Measurements from ENCODE around the gene LARGE1.
"Not testable (repeated sequence)": the region's sequence is repeated elsewhere in the genome, so short reads cannot be mapped to it uniquely, and the experiment has no call there.

Gene LARGE1

DNA sequence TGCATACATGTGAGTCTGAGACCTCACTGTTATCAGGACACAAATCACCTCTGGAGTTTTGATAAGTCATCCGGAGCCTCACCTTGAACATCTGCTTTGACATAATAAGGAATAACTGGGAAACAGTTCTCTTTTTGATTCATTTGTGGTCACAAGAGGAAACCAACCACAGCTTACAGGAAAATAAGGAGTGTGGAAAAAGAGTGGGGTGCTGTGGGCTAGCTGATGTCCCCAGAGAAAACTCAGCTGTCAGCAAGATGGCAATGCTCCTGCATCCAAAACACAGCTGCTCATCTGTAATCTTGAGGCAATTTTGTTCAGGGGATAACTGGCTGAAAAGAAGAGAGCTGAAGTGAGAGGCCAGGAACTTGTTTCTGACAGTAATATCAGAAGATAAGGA, 445.7 kb downstream of the LARGE1 start:
- no peak for DNase-seq (ENCODE audit: low read depth)

DNA sequence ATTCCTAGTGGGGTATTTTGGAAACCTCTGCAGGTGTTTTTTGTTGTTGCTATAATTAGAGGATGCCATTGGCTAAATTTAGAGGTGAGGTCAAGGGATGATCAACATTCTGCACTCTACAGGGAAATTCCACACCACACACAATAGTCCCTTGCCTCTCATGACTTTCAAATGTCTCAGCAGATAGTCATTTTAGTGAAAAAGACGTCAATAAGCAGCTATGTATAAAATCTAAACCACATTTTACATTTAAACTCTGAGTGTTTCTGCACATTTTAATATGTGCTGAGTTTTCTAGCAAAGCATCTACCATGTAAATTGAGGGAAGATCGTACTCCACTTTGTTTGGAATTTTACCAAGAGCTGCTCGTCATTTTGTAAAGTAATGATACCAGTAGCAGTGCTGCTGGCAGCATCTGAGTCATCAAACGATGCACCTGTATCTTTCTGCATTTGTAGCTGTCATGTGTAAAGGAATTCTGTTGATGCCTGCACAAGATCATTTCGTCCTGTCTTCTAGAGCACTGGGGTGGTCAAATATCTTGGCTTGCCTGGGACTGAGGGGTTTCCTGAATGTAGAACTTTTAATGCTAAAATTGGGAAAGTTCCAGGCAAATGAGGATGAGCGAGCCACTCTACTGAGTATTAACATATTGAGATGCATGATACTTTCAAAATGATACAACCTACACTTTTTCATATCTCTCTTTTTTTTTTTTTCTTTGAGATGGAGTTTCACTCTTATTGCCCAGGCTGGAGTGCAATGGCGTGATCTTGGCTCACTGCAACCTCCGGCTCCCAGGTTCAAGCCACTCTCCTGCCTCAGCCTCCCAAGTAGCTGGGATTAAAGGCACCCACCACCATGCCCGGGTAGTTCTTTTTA, 447.6 kb downstream of the LARGE1 start:
- no peak for DNase-seq (ENCODE audit: low read depth)

- DNase-seq (ENCODE audit: low read depth) = no peak
Observed at GRCh38 chr22:33470456-33470855, 449.8 kb downstream of the LARGE1 start.

DNA sequence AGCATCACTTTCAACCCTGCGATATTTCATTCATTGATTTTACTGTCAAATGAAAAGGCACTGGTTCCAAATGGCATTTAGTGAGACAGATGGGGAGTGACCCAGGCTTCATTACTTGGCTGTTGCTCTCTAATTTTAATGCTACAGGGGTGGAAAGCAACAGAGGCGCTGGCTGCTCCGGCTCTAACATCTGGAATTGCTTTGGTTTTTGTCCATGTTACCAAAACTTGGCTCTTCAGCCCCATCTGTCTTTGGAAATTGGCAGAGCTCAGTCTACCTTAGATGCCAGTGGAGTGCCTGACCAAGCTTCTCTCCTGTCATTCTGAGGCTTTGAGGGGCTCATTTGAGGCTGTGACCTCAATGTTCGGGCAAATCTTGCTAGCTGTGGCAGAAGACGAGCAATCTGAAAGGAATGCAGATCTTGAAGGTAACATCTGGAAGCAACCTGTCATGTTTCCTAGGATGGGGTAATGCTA, 452.6 kb downstream of the LARGE1 start:
- no peak for DNase-seq (ENCODE audit: low read depth)

GRCh38 chr22:33467080-33467479, 453.2 kb downstream of the LARGE1 start:
- no peak for DNase-seq (ENCODE audit: low read depth)

GRCh38 chr22:33465554-33465953, 454.7 kb downstream of the LARGE1 start:
- no peak for DNase-seq (ENCODE audit: low read depth)

- DNase-seq (ENCODE audit: low read depth) = no peak
Observed at GRCh38 chr22:33464698-33465097, 455.6 kb downstream of the LARGE1 start.

DNA sequence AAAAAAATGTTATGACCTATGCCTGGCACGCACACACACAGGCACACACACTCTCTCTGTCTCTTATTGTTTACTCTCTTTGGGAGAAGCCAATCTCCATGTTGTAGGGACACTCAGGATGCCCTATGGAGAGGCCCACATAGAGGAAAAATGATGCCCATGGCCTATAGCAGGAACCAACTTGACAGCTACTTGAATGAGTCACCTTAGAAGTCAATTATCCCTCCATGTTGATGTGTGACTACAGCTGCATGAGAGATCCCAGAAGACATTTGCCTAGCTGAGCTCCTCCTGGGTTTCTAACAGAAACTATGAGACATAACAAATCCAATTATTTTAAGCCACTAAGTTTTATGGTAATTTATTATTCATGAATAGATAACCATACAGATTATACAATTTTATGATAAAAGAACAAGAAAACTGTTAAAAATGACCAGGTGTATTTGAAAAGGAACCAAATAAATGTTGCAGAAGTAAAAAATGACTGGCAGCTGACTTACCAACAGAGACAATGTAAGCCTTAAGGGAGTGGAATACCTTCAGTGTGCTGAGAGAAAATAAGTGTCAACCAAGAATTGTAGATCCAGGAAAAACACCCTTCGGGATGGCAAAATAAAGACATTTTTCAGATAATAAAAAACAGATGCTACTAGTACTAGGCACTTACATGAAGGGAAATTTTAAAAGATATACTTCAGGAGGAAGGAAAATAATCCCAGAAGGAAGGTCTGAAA, 458.4 kb downstream of the LARGE1 start:
- no peak for DNase-seq (ENCODE audit: low read depth)

DNA sequence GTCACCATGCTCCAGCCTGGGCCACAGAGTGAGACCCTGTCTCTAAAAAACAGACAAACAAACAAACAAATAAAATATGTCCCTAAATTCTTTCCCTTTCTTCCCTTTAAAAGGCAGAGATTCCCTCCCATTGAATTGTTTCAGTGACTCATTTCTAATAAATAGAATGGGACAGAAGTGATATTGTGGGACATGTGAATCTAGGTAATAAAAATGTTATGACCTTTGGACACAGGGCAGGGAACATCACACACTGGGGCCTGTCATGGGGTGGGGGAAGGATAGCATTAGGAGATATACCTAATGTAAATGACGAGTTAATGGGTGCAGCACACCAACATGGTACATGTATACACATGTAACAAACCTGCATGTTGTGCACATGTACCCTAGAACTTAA, 459.0 kb downstream of the LARGE1 start:
- not testable (repeated sequence) for DNase-seq (ENCODE audit: low read depth)

DNA sequence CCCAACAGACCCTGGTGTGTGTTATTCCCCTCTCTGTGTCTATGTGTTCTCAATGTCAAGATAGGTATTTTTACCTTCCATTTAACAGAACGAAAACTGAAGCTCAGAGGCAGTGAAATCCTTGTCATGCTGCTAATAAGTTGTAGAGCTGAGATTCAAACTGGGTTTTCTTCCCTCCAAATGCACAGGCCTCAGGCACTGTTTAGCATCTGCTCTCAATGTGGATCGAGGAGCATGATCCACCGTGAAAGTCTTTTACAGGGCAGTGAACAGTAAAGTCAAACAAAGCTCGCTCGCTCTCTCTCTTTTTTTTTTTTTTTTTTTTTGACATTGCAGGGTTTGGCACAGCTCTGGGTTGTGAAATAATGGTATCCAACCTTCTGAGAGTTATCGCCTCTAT, 461.1 kb downstream of the LARGE1 start:
- DNase-seq (ENCODE audit: low read depth) = no peak

DNA sequence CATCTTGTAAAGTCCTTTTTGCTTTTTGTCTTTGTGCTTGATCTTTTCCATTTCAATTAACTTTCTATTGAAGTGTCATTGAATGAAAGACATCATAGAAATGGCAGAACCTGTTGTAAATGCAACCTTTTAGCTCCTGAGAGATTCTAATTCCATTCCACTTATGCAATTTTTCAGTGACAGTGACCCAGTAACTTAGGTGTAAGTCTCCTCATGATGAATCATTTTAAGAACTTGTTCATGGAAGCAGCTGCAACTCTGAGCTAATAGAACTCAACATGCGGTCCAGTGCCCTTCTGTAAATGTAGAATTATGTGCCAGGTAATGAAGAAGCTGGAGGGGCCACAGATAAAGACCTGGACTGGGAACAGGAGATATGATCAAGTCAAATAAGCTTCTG, 463.8 kb downstream of the LARGE1 start:
- no peak for DNase-seq (ENCODE audit: low read depth)

- no peak for DNase-seq (ENCODE audit: low read depth)
Observed at GRCh38 chr22:33455036-33455435, 465.2 kb downstream of the LARGE1 start.

DNA sequence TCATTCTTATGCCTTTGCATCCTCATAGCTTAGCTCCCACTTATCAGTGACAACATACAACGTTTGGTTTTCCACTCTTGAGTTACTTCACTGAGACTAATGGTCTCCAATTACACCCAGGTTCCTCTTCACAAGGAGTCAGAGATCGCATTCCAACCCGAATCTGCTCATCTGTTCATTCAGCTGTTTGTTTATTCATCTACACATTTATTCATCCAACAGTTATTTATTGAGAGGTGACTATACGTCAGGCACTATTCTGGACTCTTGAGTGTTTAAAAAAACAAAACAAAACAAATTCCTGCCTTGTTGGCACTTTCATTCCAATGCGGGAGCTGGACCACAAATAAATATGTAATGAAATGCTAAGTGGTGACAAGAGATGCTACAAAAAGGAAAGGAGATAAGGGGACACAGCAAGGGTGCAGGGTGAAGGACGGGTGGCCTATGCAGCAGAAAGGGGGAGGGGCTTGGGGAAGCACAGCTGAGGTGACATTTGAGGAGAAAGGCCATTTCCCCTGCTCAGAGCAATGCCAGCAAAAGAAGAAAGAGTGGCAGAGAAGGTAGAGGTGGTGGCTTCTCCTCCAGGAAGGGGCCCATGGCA, 468.3 kb downstream of the LARGE1 start:
- no peak for DNase-seq (ENCODE audit: low read depth)

DNA sequence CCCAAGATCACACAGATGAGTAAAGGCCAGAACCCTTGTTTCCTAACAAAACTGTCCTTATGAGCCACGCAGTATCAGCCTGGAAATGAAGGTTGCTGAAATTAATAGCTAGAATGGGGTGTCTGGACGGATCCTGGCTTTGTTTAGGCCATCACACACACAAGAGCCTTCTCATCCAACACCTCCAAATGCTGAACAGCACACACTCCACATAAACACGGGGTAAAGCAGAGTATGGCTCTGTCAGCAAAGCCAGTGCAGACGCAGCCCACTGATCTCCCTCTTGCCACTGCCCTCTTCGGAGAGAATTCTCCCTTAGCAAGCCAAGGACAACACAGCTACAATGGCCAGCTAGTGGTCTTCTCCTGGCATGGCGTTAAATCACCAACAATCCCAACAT, 469.5 kb downstream of the LARGE1 start:
- no peak for DNase-seq (ENCODE audit: low read depth)

DNA sequence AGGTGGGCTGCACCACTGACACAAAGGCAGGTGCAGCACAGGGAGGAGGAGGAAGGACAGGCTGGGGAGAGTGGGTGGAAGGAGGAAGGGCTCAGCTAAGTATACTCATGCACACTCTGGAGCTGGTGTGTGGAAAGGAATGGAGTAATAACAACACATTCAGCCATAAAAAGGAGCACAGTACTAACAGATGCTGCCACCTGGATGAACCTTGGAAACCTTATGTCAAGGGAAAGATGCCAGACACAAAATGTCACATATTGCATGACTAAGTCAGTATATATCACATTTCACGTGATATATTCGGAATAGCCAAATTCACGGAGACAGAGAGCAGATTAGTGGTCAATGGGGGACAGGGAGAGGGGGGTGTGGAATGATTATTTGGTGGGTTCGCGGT, 472.5 kb downstream of the LARGE1 start:
- DNase-seq (ENCODE audit: low read depth) = no peak

DNA sequence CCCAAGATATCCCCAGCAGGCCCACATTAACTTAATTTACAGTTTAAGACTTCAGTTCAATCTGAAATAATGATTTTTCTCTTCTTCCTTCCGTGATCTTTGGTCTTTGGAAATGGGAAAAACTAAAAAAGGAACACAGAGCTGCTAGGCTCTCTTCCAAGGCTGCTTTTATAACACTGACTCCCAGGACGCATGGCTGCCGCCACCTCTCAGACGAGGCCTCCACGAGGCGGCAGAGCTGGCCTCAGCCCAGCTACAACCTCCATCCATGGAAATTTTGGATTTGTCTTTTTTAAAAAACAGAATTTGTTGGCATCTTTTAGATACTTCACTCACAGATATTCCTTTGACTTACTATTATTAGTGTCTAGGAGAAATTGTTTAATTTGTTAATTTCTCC, 476.6 kb downstream of the LARGE1 start:
- DNase-seq (ENCODE audit: low read depth) = no peak

- DNase-seq (ENCODE audit: low read depth) = no peak
Observed at GRCh38 chr22:33440756-33441155, 479.5 kb downstream of the LARGE1 start.

- no peak for DNase-seq (ENCODE audit: low read depth)
Observed at GRCh38 chr22:33438273-33438672, 482.0 kb downstream of the LARGE1 start.

DNA sequence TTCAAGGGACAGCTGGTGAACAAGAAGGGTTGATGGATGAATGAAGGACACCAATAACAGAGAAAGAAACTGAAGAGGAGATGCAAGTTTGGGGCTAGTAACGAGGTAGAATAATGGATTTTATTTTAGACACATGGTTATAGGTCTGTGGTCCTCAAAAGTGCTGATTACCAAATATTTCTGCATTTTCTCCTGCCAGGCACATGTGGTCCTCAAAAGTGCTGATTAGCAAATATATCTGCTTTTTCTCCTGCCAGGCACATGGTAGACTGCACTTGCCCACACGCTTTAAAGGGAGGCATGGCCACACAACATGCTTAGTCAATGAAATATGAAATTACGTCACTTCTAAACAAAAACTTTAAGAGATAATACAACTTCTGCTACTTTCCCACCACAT, 489.0 kb downstream of the LARGE1 start:
- DNase-seq (ENCODE audit: low read depth) = no peak

DNA sequence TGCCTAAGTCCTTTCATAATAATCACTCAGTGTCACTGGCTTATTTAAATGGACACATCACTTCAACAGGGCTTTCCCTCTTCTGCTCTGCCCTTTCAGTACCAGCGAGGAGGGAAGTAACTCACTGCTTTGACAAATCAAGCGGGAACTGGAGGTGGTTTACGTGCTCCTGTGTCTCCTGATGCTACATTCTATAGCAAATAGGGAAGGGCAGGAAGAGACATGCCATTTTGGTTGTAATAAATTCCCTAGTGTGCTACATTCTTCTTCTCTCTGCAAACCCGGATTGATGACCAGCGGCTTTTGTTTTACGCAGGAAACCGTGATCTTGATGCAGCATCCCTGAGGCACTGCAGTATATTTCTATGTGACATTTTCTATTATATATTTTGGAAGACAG, 491.0 kb downstream of the LARGE1 start:
- DNase-seq (ENCODE audit: low read depth) = no peak

DNA sequence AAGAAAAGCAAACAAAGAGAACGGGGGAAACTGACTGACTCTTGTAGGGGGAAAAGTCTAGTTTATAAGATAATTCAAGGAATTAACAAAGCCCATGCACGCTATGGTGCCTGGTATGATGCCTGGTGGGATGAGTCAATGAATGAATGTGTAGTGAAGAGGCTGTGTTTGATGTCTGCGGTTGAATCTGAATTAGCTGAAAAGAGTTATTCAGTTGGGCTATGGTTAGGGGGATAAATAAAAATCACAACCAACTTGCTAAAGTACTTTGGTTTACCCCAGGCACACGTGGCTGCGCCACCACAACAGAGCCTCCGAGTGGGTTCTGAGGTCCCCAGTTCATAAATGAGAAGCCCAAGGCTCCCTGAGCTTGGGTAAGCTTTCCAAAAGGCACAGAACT, 492.8 kb downstream of the LARGE1 start:
- no peak for DNase-seq (ENCODE audit: low read depth)

DNA sequence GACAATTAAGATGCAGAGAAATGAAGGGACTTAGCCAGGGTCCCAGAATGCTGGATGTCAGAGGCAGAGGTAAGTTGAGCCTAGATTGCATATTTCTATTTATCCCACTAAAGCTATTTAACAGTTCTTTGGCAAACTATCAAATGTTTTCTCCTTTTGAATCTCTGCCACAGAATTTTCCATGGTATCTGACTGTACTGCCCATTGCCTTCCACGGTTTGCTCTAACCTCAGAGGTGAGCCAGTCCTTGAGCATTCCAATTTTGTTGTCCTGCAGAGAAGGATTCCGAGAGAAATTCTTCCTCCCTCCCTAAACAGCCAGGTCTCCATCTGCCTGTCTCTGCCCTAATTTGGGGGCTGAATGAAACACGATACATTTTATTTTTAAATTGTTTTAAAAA, 493.8 kb downstream of the LARGE1 start:
- DNase-seq (ENCODE audit: low read depth) = no peak

GRCh38 chr22:33421859-33422258, 498.4 kb downstream of the LARGE1 start:
- no peak for DNase-seq (ENCODE audit: low read depth)
